IMR-90 (cell line): ENCODE results near the gene HIVEP3. TPM values are rescaled to one million over a fixed set of nuclear protein-coding genes. Genes with fewer than 3 reads are reported as not detected.

Experiments used
- ATAC-seq: fragments of 200-7000 bp; cut with Tn5 transposase; 2 replicates; pipeline ENCODE4 v1.9.1; 2020; ENCODE audit warnings: low read depth, mild to moderate bottlenecking, moderate library complexity
- BruUV-seq: library from RNA; stranded (reverse); fragments of 400-500 nt; replicated peaks from 2 replicates; lab custom pipeline; 2021; lab: Mats Ljungman, UMichigan
- CTCF ChIA-PET: fragments of 300-600 bp; formaldehyde crosslinking; extraction: SDS; loops from one replicate; lab custom pipeline; 2021; ENCODE audit warnings: antibody characterized with exemption; lab: Yijun Ruan, JAX
- POLR2A ChIA-PET: fragments of 300-600 bp; sonication (Branson Sonifier 250); formaldehyde crosslinking; loops from one replicate; lab custom pipeline; 2022; ENCODE audit warnings: antibody characterized with exemption; ENCODE audit not compliant: unreplicated experiment; lab: Charles Lee
- DNase-seq: peaks from one replicate; pipeline ENCODE4 v3.0.0; 2013
- H2AFZ ChIP-seq: replicated peaks from 2 replicates; pipeline ENCODE3; 2013; ENCODE audit warnings: low read length, mild to moderate bottlenecking; ENCODE audit not compliant: poor library complexity
- H2AK5ac ChIP-seq: 2 replicates; pipeline ENCODE4 v1.6.1; 2013; ENCODE audit warnings: low read depth, low read length, inconsistent platforms
- H2AK9ac ChIP-seq: replicated peaks from 2 replicates; pipeline ENCODE3; 2013; ENCODE audit warnings: mild to moderate bottlenecking, low read depth, low read length, moderate library complexity; ENCODE audit not compliant: poor library complexity
- H2BK120ac ChIP-seq: 2 replicates; pipeline ENCODE4 v1.6.1; 2013; ENCODE audit warnings: low read depth, low read length, inconsistent platforms
- H2BK15ac ChIP-seq: 3 replicates; pipeline ENCODE4 v1.6.1; 2013; ENCODE audit warnings: low read depth, low read length, inconsistent platforms
- H2BK20ac ChIP-seq: 2 replicates; pipeline ENCODE4 v1.6.1; 2013; ENCODE audit warnings: low read depth, mild to moderate bottlenecking, inconsistent platforms, low read length, moderate library complexity
- H2BK5ac ChIP-seq: 2 replicates; pipeline ENCODE4 v1.6.1; 2013; ENCODE audit warnings: mild to moderate bottlenecking, low read depth, low read length, inconsistent platforms; ENCODE audit not compliant: poor library complexity, severe bottlenecking
- H3K14ac ChIP-seq: replicated peaks from 2 replicates; pipeline ENCODE4 v1.6.1; 2013; ENCODE audit warnings: low read depth, low read length, inconsistent platforms
- H3K18ac ChIP-seq: 2 replicates; pipeline ENCODE4 v1.6.1; 2013; ENCODE audit warnings: low read depth, low read length, control low read depth
- H3K23ac ChIP-seq: 2 replicates; pipeline ENCODE4 v1.6.1; 2013; ENCODE audit warnings: low read depth, low read length, inconsistent platforms
- H3K27ac ChIP-seq: 2 replicates; pipeline ENCODE4 v1.5.1; 2013; ENCODE audit warnings: mild to moderate bottlenecking, control low read depth, low read length; ENCODE audit not compliant: insufficient read depth
- H3K27me3 ChIP-seq: 2 replicates; pipeline ENCODE4 v1.6.1; 2013; ENCODE audit warnings: low read length; ENCODE audit not compliant: control insufficient read depth, insufficient read depth
- H3K36me3 ChIP-seq: 2 replicates; pipeline ENCODE4 v1.6.1; 2013; ENCODE audit warnings: low read length, mixed read lengths; ENCODE audit not compliant: control insufficient read depth, insufficient read depth
- H3K4ac ChIP-seq: 2 replicates; pipeline ENCODE4 v1.6.1; 2013; ENCODE audit warnings: low read depth, low read length, inconsistent platforms
- H3K4me1 ChIP-seq: 2 replicates; pipeline ENCODE4 v1.6.1; 2013; ENCODE audit warnings: low read length, mixed read lengths; ENCODE audit not compliant: control insufficient read depth, insufficient read depth
- H3K4me2 ChIP-seq: 2 replicates; pipeline ENCODE4 v1.6.1; 2013; ENCODE audit warnings: low read depth, mild to moderate bottlenecking, control low read depth, low read length, moderate library complexity
- H3K4me3 ChIP-seq: 2 replicates; pipeline ENCODE4 v1.5.1; 2013; ENCODE audit warnings: low read depth, mild to moderate bottlenecking, control low read depth, low read length, moderate library complexity; ENCODE audit not compliant: insufficient read depth
- H3K56ac ChIP-seq: 2 replicates; pipeline ENCODE4 v1.6.1; 2013; ENCODE audit warnings: low read length, inconsistent platforms; ENCODE audit not compliant: insufficient read depth; ENCODE audit errors: extremely low read depth
- H3K79me1 ChIP-seq, 2 experiments: 2 replicates each; pipeline ENCODE4 v1.6.1; 2013; ENCODE audit warnings: low read length in 2 of 2, inconsistent platforms in 1 of 2, low read depth in 1 of 2
- H3K9ac ChIP-seq: 2 replicates; pipeline ENCODE4 v1.6.1; 2013; ENCODE audit warnings: low read depth, low read length, control low read depth
- H3K9me1 ChIP-seq: 2 replicates; pipeline ENCODE4 v1.6.1; 2013; ENCODE audit warnings: low read length, inconsistent platforms; ENCODE audit not compliant: insufficient read depth
- H3K9me3 ChIP-seq: 2 replicates; pipeline ENCODE4 v1.6.1; 2013; ENCODE audit warnings: low read length; ENCODE audit not compliant: control insufficient read depth, insufficient read depth
- H4K20me1 ChIP-seq: 2 replicates; pipeline ENCODE4 v1.6.1; 2013; ENCODE audit warnings: low read length, inconsistent platforms; ENCODE audit not compliant: insufficient read depth
- H4K5ac ChIP-seq: 2 replicates; pipeline ENCODE4 v1.6.1; 2013; ENCODE audit warnings: mild to moderate bottlenecking, low read depth, low read length, control low read depth
- H4K8ac ChIP-seq, 2 experiments: 2 replicates each; pipeline ENCODE4 v1.6.1; 2013; ENCODE audit warnings: low read depth in 2 of 2, low read length in 2 of 2, control low read depth in 1 of 2, inconsistent platforms in 1 of 2
- H4K91ac ChIP-seq: 2 replicates; pipeline ENCODE4 v1.6.1; 2013; ENCODE audit warnings: low read depth, low read length, inconsistent platforms; ENCODE audit not compliant: insufficient read depth
- BHLHE40 ChIP-seq: fragments of 150-350 bp; IDR thresholded peaks from 2 replicates; pipeline ENCODE4 v1.6.1; 2016; ENCODE audit warnings: mild to moderate bottlenecking, low read depth, low read length
- ELK1 ChIP-seq: fragments of 150-350 bp; IDR thresholded peaks from 2 replicates; pipeline ENCODE4 v1.6.1; 2016; ENCODE audit warnings: low read depth, mild to moderate bottlenecking, low read length, moderate library complexity, borderline replicate concordance
- POLR2A ChIP-seq: IDR thresholded peaks from 2 replicates; pipeline ENCODE4 v1.6.1; 2012; ENCODE audit warnings: mild to moderate bottlenecking, low read depth, low read length
- WGBS, 2 experiments: methylation state at CpG; one replicate each; pipeline versions ENCODE4 v1.1.5 to v1.1.7; 2013; ENCODE audit warnings: missing lambda C conversion rate in 2 of 2; ENCODE audit not compliant: insufficient read length in 1 of 2; ENCODE audit errors: extremely low coverage in 2 of 2; 5-methylcytosine and 5-hydroxymethylcytosine counted together
- dilution Hi-C: fragments of 300-500 bp; cut with HindIII; formaldehyde crosslinking; loops from one replicate; pipeline ENCODE4 v1.14.3; 2018; ENCODE audit warnings: low sequenced_read_pairs; ENCODE audit not compliant: unreplicated experiment
- in situ Hi-C: fragments of 300-500 bp; cut with MboI; formaldehyde crosslinking; loops from 3 replicates; pipeline ENCODE4 v1.14.3; 2019; ENCODE audit warnings: low sequenced_read_pairs, inconsistent platforms, mixed read lengths
- intact Hi-C: fragments of 100-400 bp; cut with micrococcal nuclease; formaldehyde crosslinking; loops from 2 replicates; pipeline ENCODE4 v1.10.0; 2022
- polyA plus RNA-seq, 3 experiments: library from polyadenylated mRNA; depleted of rRNA; stranded (reverse); fragments of >200 nt; gene quantifications; 2 replicates each; pipeline ENCODE4 v1.2.3, GENCODE V29; 2012; ENCODE audit warnings: low replicate concordance in 1 of 3
- total RNA-seq: library from RNA; depleted of rRNA; stranded (reverse); fragments of >200 nt; gene quantifications from 2 replicates; pipeline ENCODE4 v1.2.3, GENCODE V29; 2012

The HIVEP3 gene
- total and polyA plus RNA-seq, 2 of the 4 experiments (the other 2 are of a cell fraction), result 1.4 to 4.0 TPM

GRCh38 chr1:41758500-41758899 is 160.2 kb downstream of the HIVEP3 start:
- peak overlapping the region; percentile 35; the same call in 1 of the 2 replicates for H3K23ac ChIP-seq
- H3K9me1 ChIP-seq, result 0 out of 2 replicates have a peak, but pooled peaks cover 8% of the 10 kb centered on the region
- no peak overlapping the region for H3K9ac ChIP-seq
- dilution Hi-C loops, result no loop called here
- H4K91ac ChIP-seq, result peak overlapping the region; percentile 38; the same call in 1 of the 2 replicates
- H2BK15ac ChIP-seq, result peak overlapping the region; percentile 94; the same call in 1 of the 3 replicates
- H2BK120ac ChIP-seq, result peak overlapping the region; percentile 87
- in situ Hi-C loops, result no loop called here
- no peak overlapping the region for H2AFZ ChIP-seq
- no peak overlapping the region for H3K27ac ChIP-seq
- H3K14ac ChIP-seq, result peak overlapping the region; percentile 84; the same call in 1 of the 2 replicates
- TF ChIP-seq POLR2A (no peak), BHLHE40 (no peak), ELK1 (no peak)
- no CpG with 5 or more reads among the region's 2 CpGs for WGBS, 2 experiments
- H3K56ac ChIP-seq, result no peak overlapping the region
- peak overlapping the region; percentile 51 to 69 for H4K8ac ChIP-seq
- peak overlapping the region; percentile 76; the same call in 1 of the 2 replicates for H3K4ac ChIP-seq
- H3K18ac ChIP-seq, result no peak overlapping the region
- ChIA-PET POLR2A (no interaction called here), CTCF (no interaction called here)
- H4K20me1 ChIP-seq, result no peaks in the 10 kb centered on the region
- ATAC-seq, result no peak
- no peak overlapping the region for H3K4me3 ChIP-seq
- H2BK20ac ChIP-seq, result peak overlapping the region; percentile 67; the same call in 1 of the 2 replicates
- H4K5ac ChIP-seq, result no peak overlapping the region
- no peak for DNase-seq
- no peaks in the 10 kb centered on the region for H3K4me1 ChIP-seq
- no peak overlapping the region for H3K4me2 ChIP-seq
- peak overlapping the region; percentile 42; the same call in 1 of the 2 replicates for H2AK5ac ChIP-seq
- no peak overlapping the region for H2AK9ac ChIP-seq
- BruUV-seq, result no TSS peak
- no peaks in the 10 kb centered on the region for H3K36me3 ChIP-seq
- no peak overlapping the region for H2BK5ac ChIP-seq
- intact Hi-C loops, result no loop called here
- no peaks in the 10 kb centered on the region for H3K27me3 ChIP-seq
- H3K9me3 ChIP-seq, result no peaks in the 10 kb centered on the region
- H3K79me1 ChIP-seq, result no peaks in the 10 kb centered on the region
